NCI-H1092 (cell line): ENCODE measurements around the gene RAB6A.
"Not testable (repeated sequence)": the region's sequence is repeated elsewhere in the genome, so short reads cannot be mapped to it uniquely, and the experiment has no call there.

Experiments
- DNase-seq: peaks from one replicate; lab custom pipeline; 2025; lab: John Stamatoyannopoulos, UW

The RAB6A gene

DNA sequence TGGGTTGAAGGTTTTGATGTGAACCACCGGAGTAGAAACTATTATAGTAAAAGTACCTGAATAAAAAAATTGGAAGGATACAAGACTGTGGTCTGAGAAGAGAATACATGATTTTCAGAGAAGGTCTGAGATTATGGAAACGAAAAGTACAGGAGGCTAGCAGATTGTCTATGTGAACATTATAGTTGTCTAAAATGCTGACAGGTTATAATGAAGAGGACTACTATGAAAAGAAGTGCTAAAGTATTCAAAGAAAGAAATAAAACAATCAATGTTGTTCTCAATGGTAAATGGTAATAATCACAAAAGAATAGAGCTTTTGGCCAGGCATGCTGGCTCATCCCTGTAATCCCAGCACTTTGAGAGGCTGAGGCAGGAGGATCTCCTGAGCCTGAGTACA lies 34.0 kb downstream of the RAB6A start:
- no peak for DNase-seq

DNA sequence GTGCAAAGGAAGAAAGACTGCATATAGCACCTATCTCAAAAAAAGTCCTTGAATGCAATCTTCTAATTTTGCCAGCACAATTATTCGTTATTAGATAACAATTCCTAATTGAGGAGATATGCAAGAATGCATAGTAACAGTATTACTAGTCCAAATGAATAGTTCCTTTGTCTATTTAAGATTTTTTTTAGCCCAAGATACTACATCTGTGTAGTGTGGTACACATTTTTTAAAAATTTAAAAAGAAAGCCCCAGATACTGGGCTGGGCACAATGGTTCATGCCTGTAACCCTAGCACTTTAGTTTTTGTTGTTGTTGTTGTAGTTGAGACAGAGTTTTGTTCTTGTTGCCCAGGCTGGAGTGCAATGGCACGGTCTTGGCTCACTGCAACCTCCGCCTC lies 43.7 kb downstream of the RAB6A start:
- no peak for DNase-seq

DNA sequence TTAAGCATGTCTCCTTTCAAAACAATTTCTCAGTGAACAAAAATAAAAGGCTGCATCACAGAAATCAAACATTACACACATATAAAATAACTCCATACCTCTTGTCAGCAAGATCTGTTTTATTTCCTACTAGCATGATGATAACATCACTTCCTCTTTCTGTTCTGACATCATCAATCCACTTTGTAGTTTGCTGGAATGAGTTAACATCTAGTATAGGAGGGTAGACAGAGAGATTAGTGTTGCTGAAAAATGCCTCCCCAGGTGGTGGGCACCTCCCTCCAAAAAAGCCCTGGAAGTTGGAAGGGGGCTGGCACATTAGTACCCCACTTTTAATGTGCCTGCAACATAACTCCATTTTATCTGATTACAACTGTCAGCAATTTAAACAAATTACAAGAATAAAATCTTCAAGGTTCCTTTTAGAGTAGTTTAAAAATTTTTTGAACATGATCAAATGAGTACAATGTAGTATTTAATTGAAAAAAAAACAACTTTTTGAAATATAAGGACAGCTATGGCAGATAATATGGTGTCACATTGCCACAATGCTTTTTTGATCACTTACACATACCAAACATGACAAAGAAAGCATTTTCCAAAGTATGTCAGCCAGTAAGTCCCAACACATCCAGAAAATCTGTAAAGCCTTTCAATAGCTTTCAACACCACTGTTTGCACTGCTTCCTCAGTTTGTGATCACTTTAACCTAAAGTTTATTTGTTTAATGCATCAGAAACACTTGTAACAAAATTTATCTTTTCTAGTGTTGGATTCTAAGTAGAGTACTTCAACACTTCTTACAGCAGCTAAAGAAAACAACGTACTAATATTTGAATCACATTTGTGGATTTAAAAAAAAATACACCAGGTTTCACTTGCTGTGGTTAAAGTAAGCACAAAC lies 44.5 kb downstream of the RAB6A start:
- no peak for DNase-seq

DNA sequence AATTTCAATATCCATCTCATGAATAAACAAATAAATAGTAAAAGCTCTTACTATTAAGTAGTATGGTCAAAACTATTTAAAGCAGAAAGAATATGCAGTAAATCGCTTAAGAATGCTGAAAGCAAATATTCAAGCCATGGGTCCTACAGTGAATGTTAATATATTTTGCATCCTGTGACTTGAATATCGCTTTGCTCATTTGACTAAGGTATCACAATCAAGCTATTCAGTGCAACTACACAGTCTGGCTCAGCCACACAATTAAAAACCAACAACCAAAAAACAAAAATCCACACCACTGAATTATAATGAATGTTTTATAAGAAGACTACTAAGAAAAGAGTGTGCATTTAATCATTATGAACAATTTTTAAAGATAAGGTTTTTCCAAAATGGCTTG lies 45.3 kb downstream of the RAB6A start:
- DNase-seq = no peak

DNA sequence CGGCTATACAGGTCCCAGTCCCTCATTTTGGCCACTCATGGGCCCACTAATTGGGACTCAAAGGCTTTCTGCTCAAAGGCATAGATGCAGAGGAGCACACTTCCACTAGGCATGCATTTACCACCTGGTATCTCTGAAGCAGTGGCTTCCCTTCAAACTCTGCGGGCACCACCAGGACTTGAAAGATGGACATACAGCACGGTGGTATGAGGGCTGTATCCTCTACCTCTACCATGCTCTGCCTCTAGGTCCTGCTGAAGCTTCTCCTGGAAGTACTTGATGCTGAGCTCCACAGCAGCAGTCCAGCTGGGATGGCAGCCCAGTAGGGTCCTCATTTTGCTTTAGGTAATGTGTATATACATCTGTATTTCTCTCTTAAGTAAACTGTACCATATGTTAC lies 49.9 kb downstream of the RAB6A start:
- DNase-seq = no peak

DNA sequence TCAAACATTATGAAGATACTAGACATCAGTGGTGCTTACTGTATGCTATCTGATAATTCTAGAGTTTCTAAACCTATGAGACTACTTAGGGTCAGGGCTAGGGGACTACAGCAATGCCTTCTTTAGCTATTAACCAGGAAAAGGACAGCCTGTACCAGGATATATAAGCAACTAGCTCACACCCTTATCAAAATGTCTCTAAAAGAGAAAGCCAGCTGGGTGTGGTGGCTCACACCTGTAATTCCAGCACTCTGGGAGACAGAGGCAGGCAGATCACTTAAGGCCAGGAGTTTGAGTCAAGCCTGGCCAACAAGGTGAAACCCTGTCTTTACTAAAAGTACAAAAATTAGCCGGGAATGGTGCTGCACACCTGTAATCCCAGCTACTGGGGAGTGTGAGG lies 55.8 kb downstream of the RAB6A start:
- DNase-seq = no peak

DNA sequence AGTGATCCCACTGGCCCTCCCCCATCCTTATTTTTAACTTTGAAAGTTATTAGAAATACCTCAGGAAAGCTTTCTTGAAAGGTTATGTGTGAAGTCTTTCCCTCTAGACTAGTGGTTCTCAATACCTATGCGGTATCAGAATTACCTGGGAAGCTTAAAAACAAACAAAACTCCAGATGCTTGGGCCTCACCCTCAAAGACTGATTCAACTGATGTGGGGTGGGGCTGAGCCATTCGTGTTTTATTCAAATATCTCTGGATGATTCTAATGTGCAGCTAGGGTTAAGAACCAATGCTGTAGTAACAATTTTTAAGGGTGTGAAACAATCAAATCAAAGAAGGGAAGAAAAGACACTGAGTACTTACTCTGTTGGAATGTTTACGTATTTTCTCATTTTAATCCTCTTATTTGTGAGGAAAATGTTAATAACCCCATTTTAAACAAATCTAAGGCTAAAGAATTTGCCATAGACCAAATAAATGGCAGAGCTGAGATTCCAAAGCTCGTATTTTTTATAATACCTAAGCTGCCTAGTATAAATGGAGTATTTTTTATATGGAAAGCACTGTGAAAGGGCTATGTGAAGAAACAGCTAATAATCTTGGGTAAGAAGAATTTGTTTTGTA lies 66.9 kb downstream of the RAB6A start:
- no peak for DNase-seq

DNA sequence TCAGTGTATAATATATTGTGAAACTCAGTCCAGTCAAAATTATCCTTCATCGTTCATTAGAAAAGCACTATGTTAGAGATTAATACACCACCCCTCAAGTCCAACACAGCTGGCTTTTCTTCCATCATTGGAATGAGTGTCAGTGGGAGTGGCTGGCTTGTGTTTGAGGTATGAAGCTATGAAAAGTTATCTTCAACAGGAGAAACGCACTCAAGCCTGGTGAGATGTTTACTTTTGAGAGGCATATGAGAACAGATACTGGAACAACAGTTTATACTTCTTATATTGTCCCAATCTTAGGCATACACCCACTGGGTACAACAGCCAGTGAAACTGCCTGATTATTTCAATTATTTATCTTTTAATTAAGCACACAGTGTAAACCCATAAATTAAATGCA lies 80.2 kb downstream of the RAB6A start:
- DNase-seq = no peak

DNA sequence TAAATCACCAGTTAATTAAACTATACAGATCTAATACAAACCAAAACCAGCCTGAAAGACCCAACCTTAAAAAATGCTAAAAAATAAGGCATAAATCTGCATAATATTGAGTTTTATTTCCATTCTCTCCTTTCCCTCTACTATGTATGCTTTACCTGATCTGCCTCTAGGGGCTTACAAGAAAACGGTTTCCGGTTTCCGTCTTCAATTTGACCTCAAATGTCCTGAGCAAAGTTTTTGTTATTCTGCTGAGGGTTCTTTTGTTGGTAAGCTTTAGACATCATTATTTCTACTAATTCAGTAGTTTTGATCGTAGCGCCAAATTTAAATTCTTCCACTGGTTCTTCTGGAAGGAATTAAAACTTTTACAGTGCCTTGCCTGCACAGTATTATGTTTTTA lies 84.3 kb downstream of the RAB6A start:
- DNase-seq = not testable (repeated sequence)

DNA sequence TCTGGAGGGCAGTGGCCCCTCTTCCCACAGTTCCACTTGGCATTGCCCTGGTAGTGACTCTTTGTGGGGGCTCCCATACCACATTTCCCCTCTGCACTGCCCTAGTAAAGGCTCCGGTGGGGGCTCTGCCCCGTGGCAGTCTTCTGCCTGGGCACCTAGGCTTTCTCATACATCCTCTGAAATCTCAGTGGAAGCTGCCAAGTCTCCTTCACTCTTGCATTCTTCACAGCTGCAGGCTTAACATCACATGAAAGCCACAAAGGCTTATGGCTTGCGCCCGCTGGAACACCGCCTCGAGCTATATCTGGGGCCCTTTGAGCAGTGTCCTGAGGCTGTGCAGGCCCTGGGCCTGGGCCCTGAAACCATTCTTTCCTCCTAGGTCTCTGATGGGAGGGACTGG lies 89.2 kb downstream of the RAB6A start:
- no peak for DNase-seq

DNA sequence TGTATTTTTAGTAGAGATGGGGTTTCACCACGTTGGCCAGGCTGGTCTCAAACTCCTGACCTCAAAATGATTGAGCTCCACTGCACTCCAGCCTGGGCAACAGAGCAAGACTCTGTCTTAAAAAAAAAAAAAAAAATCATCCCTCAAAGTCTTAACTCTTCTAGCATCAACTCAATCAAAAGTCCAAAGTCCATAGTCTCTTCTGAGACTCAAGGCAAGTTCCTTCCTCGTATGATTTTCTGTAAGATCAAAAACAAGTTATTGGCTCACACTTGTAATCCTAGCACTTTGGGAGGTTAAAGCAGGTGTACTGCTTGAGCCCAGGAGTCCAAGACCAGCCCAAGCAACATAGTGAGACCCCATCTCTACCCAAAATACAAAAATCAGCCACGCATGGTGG lies 90.1 kb downstream of the RAB6A start:
- no peak for DNase-seq

DNA sequence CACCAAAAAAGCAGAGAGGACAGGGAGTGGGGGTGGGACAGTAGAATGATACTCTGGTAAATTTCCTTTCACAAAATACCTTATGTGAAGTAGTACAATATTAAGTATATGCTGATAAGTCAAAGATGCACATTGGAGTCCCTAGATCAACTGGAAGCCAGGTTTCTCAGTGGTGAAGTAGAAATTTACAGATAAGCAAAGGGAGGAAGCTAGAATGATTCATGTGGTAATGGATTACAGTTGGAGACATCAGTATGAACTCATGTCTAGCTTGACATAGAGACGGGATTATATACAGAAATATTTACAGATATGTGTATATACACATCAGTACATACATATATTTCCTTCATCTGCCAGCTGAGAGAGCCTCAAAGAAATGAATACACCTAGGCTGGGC lies 93.0 kb downstream of the RAB6A start:
- no peak for DNase-seq

DNA sequence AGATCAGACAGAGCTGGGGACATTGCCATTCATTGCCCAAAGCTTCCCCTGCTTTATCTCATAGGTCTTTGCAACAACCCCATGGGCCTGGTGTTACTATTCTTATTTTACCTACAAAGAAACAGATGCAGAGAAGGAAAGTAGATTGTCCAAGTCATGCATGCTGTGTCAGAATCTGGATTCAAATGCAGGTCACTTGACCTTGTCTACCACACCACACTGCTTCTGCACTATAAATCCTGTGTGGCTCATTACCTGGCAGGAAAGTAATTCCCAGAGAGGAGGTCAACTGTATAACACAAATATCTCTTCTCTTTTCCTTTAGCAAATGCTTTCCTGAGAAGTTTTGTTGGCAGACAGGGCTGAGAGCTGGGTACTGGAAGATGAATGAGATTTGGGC lies 96.0 kb downstream of the RAB6A start:
- DNase-seq = no peak

DNA sequence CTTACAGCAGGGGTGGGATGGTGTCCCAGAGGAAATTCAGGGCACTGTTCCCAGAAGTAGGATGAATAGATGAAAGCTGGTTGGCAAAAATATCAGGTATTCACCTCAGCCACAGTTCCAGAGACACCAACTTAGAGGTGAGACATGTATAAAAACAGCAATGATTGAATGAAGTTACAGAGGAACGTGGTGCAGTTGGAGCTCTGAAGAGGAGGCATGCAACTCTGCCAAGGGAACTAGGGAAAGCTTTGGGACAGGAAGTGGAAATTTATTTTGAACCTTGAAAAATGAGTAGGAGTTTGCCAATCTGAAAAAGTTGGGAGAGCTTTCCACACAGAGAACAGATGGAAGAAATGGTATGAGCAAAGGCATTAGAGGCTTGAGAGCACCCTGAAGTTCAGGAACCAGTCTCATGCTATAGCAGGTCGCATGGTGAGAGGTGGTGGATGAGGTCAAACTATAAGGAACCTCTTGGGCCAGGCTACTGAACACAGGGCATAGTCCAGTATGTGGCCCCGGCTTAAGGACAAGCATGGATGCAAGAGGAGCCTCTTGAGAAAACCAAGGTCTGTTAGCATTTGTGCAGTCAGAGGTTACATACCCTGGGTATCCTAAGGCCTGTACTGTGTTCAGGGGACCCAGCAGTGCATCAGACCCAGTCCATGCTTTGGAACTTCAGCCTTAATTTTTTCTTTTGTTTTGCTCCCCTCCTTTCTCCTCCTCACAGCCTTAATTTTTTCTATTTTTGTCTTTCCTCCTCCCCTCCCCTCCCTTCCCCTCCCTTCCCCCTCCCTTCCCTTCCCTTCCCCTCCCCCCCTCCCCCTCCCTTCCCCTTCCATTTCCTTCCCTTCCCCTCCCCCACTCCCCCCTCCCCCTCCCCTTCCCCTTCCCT lies 97.0 kb downstream of the RAB6A start:
- no peak for DNase-seq

DNA sequence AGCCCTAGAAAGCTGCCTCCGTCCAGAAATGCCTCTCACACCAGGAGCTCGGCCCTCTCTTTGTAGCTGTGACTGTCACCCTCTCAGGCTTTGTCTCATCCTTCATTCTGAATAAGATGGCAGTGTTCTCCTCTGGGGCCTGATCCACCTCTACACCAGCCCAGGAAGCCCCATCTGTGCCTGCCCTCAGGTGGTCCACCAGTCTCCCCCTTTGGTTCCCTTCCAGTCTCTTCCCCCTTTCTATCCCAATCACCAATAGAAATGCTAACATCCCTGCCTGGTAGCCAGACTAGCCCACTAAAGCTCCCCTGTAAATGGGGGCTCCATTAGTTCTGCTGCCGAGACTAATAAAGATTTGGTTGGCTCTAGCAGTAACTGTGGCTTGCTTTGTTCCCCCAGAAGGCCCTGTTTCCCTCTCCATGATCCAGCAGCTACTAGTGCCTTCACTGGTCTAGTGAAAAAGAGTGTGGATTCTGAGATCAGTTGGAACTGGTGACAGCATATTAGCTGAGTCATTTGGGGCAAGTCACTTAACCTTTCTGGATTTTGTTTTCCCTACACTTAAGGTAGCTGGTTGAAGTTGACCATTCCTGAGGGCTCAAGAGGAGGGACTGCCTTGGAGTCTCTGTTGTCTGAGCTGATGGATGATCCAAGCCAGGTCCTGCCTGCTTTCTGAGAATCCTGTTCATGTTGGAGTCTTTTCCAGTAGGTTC lies 98.3 kb downstream of the RAB6A start:
- no peak for DNase-seq

DNA sequence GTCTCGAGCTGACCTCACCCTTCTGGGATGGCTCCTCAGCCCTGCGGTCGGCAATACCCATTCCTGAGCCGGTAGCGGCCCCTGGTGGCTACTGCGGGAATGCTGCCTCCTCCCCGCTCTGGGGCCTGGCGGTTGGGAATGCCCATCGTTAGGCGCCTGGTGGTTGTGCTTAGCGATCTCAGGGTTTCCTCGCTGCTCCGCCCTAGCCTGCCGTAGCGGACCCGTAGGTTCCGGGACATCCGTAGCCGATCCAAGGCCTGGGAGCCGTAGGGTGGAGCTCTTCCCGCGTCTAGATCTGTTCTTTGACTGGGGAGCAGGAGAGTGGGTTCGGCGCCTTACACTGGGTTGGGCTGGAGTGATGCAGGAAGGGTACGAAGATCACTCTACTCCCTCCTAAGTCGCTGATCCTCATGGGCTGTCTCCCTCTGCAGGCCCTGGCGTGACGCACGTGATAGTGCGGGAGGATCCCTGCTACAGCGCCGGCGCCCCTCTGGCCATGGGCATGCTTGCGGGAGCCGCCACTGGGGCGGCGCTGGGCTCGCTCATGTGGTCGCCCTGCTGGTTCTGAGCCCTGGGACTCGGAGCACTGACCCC lies 99.7 kb downstream of the RAB6A start:
- DNase-seq = peak; percentile 62

DNA sequence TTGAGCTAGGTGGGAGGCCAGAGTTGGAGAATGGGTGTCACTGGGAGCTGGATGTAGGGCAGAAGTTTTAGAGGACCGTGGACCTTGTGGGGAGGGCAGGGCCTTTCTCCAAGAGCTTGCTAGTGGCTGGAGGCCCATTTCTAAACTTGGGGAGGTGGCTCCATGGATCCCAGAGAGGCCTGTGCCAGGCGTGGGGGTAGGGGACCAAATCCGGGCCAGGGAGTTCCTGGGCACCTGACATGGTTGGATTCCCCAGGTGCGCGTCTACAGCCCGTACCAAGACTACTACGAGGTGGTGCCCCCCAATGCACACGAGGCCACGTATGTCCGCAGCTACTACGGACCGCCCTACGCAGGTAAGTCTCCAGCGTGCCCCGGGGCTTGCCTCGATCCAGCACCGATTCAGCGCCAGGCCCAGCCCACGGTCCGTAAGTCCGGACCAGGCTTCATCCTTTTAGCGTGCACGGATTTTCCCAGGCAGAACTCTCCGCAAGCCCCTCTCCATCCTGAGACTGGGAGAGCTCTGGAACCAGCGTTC lies 100.3 kb downstream of the RAB6A start:
- DNase-seq = no peak

DNA sequence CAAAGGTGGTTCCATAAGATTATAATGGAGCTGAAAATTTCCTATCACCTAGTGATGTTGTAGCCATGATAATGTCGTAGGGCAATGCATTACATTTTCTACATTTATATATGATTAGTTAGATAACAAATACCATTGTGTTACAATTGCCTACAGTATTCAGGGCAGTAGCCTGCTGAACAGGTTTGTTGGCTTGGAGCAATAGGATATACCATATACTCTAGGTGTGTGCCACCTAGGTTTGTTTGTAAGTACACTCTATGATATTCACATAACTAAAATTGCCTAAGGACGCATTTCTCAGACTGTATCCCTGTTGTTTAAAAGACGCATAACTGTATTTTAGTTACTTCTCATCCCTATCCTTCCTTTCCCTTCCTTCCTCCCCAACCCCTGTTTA lies 100.9 kb downstream of the RAB6A start:
- no peak for DNase-seq

DNA sequence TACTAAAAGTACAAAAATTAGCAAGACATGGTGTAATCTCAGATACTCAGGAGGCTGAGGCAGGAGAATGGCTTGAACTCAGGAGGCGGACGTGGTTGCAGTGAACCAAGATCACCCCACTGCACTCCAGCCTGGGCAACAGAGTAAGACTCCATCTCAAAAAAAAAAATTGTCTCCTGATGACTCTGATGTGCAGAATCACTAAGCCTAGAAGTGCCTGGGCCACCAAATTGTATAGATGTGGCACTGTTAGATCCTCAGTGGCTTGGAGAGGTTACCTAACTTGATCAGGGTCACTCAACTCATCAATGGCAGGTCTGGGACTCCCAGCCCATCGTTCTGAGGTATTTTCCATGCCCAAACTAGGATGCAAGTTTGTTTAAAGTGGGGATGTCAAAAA lies 103.9 kb downstream of the RAB6A start:
- no peak for DNase-seq

DNA sequence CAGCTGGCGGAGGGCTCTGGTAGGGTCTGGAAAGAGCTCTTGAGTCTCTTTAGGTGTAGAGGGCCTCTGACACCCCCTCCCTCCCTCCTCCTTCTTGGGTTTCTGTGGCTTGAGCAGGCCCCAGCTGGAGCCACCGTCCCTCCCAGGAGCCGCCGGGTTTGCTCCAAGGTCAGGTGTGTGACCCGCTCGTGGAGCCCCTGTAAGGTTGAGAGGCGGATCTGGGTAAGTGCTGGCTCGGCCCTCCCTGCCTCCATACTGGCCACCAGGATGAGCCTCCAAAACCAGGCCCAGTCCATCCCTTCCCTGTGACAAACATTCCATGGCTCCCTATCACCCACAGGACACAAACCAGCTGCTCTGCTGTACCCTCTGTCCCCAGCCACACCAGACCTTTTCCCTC lies 105.2 kb downstream of the RAB6A start:
- DNase-seq = no peak

DNA sequence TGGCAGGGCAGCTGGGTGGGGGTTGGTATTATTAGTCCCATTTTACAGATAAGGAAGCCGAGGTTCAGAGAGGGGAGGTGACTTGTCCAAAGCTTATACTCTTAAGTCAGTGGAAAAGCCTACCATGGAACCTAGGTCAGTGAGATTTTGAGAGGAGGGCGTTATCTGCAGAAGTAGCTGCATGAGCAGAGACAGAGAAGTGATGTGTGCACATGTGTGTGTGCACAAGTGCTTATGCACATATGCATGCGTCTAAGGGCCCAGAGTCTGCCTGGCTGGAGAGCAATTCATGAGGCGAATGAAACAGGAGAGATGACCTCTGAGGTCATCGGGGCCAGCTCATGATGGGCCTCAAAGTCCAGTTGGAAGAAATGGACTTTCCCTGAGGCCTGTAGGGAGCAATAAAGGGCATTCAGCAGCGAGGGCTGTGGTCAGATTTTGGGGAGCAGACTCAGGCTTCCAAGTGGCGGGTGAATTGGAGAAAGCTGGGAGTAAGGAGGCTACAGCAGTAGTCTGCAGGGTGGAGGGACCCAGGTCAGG lies 106.3 kb downstream of the RAB6A start:
- no peak for DNase-seq
